ENCODE measurements around the gene UBE3B. TPM values are rescaled to one million over a fixed set of nuclear protein-coding genes. Genes with fewer than 3 reads are reported as not detected.

The UBE3B gene
- total RNA-seq, 1 donor from 2014 or later: 36.9 TPM

DNA sequence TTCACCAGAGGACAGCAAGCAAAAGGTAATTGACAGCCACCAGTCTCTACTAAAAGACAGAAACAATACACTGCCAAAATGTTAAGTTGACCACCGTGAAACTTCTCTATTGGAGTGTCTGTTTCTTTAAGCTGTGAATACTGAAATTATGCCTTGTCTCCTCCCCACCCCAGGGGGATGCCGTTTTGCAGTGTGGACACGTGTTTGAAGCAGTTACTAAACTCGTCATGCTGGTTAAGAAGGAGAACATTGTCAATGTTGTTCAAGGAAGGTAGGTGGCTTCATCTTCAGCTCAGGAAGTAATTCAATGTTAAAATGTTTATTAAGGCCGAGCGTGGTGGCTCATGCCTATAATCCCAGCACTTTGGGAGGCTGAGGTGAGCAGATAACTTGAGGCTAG is 33.2 kb upstream of the UBE3B start:
- CTCF ChIA-PET: interaction anchor here (1.0 kb wide), 1 partner anchor 11 kb away, joined by 3 read pairs; no protein-coding TSS in a partner anchor

DNA sequence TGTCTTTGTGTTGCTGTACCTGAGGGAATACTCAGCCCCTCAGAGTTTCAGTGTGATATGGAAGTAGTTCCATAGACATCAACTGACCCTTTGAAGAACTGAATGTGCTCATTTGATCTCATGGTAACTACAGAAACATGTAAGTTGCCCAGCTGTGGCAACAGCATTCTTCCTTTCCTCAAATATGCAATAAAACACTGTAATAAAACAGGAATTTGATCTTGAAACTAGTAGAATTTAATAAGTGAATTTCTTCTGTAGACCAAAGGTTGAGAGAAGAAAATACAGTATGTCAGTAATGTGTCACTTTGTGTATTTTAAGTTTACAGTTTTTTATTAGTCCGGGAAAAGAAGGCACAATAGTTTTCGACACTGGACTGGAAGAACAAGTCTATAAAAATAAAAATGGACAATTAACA is 32.2 kb upstream of the UBE3B start:
- POLR2A ChIA-PET: no interaction called here
- TF ChIP-seq, protein P1, sequence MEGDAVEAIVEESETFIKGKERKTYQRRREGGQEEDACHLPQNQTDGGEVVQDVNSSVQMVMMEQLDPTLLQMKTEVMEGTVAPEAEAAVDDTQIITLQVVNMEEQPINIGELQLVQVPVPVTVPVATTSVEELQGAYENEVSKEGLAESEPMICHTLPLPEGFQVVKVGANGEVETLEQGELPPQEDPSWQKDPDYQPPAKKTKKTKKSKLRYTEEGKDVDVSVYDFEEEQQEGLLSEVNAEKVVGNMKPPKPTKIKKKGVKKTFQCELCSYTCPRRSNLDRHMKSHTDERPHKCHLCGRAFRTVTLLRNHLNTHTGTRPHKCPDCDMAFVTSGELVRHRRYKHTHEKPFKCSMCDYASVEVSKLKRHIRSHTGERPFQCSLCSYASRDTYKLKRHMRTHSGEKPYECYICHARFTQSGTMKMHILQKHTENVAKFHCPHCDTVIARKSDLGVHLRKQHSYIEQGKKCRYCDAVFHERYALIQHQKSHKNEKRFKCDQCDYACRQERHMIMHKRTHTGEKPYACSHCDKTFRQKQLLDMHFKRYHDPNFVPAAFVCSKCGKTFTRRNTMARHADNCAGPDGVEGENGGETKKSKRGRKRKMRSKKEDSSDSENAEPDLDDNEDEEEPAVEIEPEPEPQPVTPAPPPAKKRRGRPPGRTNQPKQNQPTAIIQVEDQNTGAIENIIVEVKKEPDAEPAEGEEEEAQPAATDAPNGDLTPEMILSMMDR (IDR thresholded peaks at IDR 0.05): no peak
- Mint-ChIP-seq H3K27ac (no peak overlapping the region), H3K36me3 (ENCODE audit: low read depth) (peaks cover 43% of the 10 kb centered on the region), H3K4me3 (no peak overlapping the region), H3K27me3 (no peaks in the 10 kb centered on the region), H3K4me1 (no peaks in the 10 kb centered on the region), H3K9me3 (no peaks in the 10 kb centered on the region)
- CTCF ChIA-PET: no interaction called here
- intact Hi-C loops (cut with micrococcal nuclease): no loop called here
- DNase-seq: no peak
- no peak for ATAC-seq (ENCODE audit: low read depth)

More for the DNA sequence above, 33.2 kb upstream of the UBE3B start:
- H3K27ac Mint-ChIP-seq: no peak overlapping the region
- H3K4me3 Mint-ChIP-seq: no peak overlapping the region
- H3K27me3 Mint-ChIP-seq: no peaks in the 10 kb centered on the region
- intact Hi-C loops (cut with micrococcal nuclease): no loop called here
- POLR2A ChIA-PET: no interaction called here
- H3K9me3 Mint-ChIP-seq: no peaks in the 10 kb centered on the region
- DNase-seq (no peak), ATAC-seq (ENCODE audit: low read depth) (no peak)
- no peaks in the 10 kb centered on the region for H3K4me1 Mint-ChIP-seq
- TF ChIP-seq, protein P1 (IDR thresholded peaks at IDR 0.05): no peak
- H3K36me3 Mint-ChIP-seq (ENCODE audit: low read depth): peaks cover 37% of the 10 kb centered on the region

DNA sequence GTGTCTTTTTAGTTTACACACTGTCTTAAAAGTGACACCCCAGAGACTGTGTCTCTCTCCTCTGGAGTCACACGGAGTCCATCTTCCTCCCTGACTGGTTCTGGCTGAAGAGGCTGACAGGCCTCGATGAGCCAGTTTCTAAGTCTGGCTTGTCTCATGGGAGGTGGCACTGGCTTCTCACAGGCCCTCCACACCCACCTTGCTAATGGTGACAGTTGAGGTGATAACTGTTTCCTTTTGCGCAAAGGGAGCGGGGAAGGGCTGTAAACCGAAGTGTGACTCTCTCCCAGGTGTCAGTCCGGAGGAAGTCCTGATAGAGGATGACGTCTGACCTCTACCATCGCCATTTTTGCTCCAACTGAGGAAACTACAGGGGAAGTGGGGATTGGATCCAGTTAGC is 30.6 kb upstream of the UBE3B start:
- Mint-ChIP-seq H3K36me3 (ENCODE audit: low read depth) (peaks cover 56% of the 10 kb centered on the region), H3K4me1 (no peaks in the 10 kb centered on the region), H3K27ac (no peak overlapping the region), H3K9me3 (no peaks in the 10 kb centered on the region), H3K27me3 (no peaks in the 10 kb centered on the region), H3K4me3 (no peak overlapping the region)
- CTCF ChIA-PET: interaction anchor here (1.5 kb wide), 1 partner anchor 14 kb away, joined by 5 read pairs; no protein-coding TSS in a partner anchor
- POLR2A ChIA-PET: no interaction called here
- TF ChIP-seq, protein P1 (IDR thresholded peaks at IDR 0.05): no peak
- intact Hi-C loops (cut with micrococcal nuclease): no loop called here
- DNase-seq: no peak
- ATAC-seq (ENCODE audit: low read depth): no peak

DNA sequence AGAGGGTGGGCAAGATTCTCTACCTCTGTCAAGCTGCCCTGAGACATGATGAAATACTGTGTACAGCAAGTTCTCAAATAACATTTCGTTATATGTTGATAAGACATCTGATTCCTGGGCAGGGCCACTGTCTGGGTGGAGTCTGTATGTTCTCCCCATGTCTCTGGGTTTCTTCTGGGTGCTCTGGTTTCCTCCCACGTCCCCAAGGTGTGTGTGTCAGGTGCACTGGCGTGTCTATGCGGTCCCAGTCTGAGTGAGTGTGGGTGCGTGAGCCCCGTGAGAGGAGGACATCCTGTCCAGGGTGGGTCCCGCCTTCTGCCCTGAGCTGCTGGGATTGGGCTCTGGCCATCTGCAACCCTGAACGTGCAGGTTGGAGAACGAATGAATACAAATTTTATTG is 30.0 kb upstream of the UBE3B start:
- no peak for ATAC-seq (ENCODE audit: low read depth)
- TF ChIP-seq, protein P1 (IDR thresholded peaks at IDR 0.05): no peak
- Mint-ChIP-seq H3K4me3 (no peak overlapping the region), H3K27ac (no peak overlapping the region), H3K9me3 (no peaks in the 10 kb centered on the region), H3K4me1 (no peaks in the 10 kb centered on the region), H3K36me3 (ENCODE audit: low read depth) (peaks cover 62% of the 10 kb centered on the region), H3K27me3 (no peaks in the 10 kb centered on the region)
- intact Hi-C loops (cut with micrococcal nuclease): no loop called here
- CTCF ChIA-PET: interaction anchor here (1.5 kb wide), 1 partner anchor 15 kb away, joined by 5 read pairs; no protein-coding TSS in a partner anchor
- DNase-seq: no peak
- POLR2A ChIA-PET: no interaction called here

DNA sequence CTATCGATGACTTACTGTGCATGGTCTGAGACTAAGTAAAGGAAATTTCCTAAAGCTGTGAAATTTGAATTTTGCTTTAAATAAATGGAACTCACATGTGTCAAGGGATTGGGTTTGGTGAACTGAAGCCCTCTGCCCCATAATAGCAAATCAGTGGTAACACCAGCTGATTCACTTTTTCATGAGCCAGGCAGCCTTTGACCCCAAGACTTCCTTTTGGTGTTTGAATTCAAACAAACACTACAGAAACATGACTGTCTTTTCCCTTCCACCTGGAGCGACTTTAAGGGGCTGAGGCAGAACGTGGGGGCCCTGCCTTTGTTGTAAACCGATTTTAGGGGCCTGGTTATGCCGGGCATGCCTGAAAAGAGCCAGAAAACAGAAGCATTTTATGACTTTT is 29.2 kb upstream of the UBE3B start:
- intact Hi-C loops (cut with micrococcal nuclease): no loop called here
- H3K4me3 Mint-ChIP-seq: no peak overlapping the region
- no peak for DNase-seq
- ChIA-PET CTCF (interaction anchor here (1.5 kb wide), 1 partner anchor 15 kb away, joined by 5 read pairs; no protein-coding TSS in a partner anchor), POLR2A (no interaction called here)
- H3K9me3 Mint-ChIP-seq: no peaks in the 10 kb centered on the region
- TF ChIP-seq, protein P1 (IDR thresholded peaks at IDR 0.05): no peak
- ATAC-seq (ENCODE audit: low read depth): no peak
- no peak overlapping the region for H3K27ac Mint-ChIP-seq
- H3K4me1 Mint-ChIP-seq: no peaks in the 10 kb centered on the region
- H3K36me3 Mint-ChIP-seq (ENCODE audit: low read depth): peaks cover 68% of the 10 kb centered on the region
- H3K27me3 Mint-ChIP-seq: no peaks in the 10 kb centered on the region

All from activated B cell treated with CpG ODN at 0.5 μM for 24 hours (primary cell).